HepG2 (cell line): ENCODE measurements around the gene PHRF1. TPM values are rescaled to one million over a fixed set of nuclear protein-coding genes. Genes with fewer than 3 reads are reported as not detected.
"Not testable (repeated sequence)": the region's sequence is repeated elsewhere in the genome, so short reads cannot be mapped to it uniquely, and the experiment has no call there.

Experiments used
- ATAC-seq: fragments of 200-7000 bp; cut with Tn5 transposase; 3 replicates; pipeline ENCODE4 v1.9.1; 2020; ENCODE audit warnings: mild to moderate bottlenecking, moderate library complexity
- BruUV-seq: library from RNA; stranded (reverse); fragments of 400-500 nt; replicated peaks from 2 replicates; lab custom pipeline; 2021; lab: Mats Ljungman, UMichigan
- CTCF ChIA-PET: fragments of 300-600 bp; formaldehyde crosslinking; extraction: SDS; loops from one replicate; lab custom pipeline; 2021; ENCODE audit warnings: low total read pairs, inconsistent platforms, low intra/inter-chr PET ratio; lab: Yijun Ruan, JAX
- POLR2A ChIA-PET: fragments of 350-600 bp; sonication (Branson Sonifier 250); formaldehyde crosslinking; loops from one replicate; lab custom pipeline; 2020; ENCODE audit warnings: antibody characterized with exemption, inconsistent platforms; lab: Yijun Ruan, JAX
- DNase-seq: peaks from one replicate; pipeline ENCODE4 v3.0.0-alpha.2; 2015; ENCODE audit warnings: low spot score
- FAIRE-seq: peaks from 3 replicates; lab custom pipeline; 2011; peaks lifted over from hg19 to GRCh38; lab: Jason Lieb, UNC
- H2AFZ ChIP-seq: one replicate; pipeline ENCODE4 v1.6.1; 2011; ENCODE audit warnings: low read length, inconsistent platforms
- H3K27ac ChIP-seq: fragments of 300-600 bp; 3 replicates; pipeline ENCODE4 v1.8.0; 2011; ENCODE audit warnings: mixed run types, mild to moderate bottlenecking, mixed read lengths, low read length, inconsistent platforms; ENCODE audit not compliant: insufficient read depth; ENCODE audit errors: extremely low read length
- H3K27me3 ChIP-seq, 2 experiments: fragments of 200-600 bp in 1 of 2; 2 replicates in 1 of 2; 3 replicates in 1 of 2; pipeline versions ENCODE4 v1.6.0 to v1.8.0; 2011; ENCODE audit warnings: low read length in 2 of 2, mild to moderate bottlenecking in 2 of 2, moderate library complexity in 2 of 2, inconsistent platforms in 1 of 2; ENCODE audit not compliant: insufficient read depth in 2 of 2, control insufficient read depth in 1 of 2
- H3K36me3 ChIP-seq, 2 experiments: fragments of 200-600 bp in 1 of 2; replicated peaks in 1 of 2; 2 replicates in 1 of 2; 3 replicates in 1 of 2; pipeline versions ENCODE4 v1.5.1 to v1.8.0; 2011; ENCODE audit warnings: low read length in 2 of 2, inconsistent platforms in 1 of 2; ENCODE audit not compliant: insufficient read depth in 2 of 2, control insufficient read depth in 1 of 2
- H3K4me1 ChIP-seq: 2 replicates; pipeline ENCODE4 v1.5.1; 2012; ENCODE audit warnings: low read length, inconsistent platforms; ENCODE audit not compliant: insufficient read depth
- H3K4me2 ChIP-seq: 2 replicates; pipeline ENCODE4 v1.6.0; 2011; ENCODE audit warnings: low read depth, low read length, inconsistent platforms
- H3K4me3 ChIP-seq, 3 experiments: fragments of 200-600 bp in 1 of 3; sonication (generic), shearing (Covaris generic) in 1 of 3; replicated peaks in 1 of 3; 2 replicates each; pipeline ENCODE4 v1.5.1; 2011 to 2016; ENCODE audit warnings: low read length in 3 of 3, inconsistent platforms in 2 of 3, low read depth in 2 of 3, mild to moderate bottlenecking in 2 of 3, control low read depth in 1 of 3, mixed read lengths in 1 of 3; ENCODE audit not compliant: insufficient read depth in 1 of 3
- H3K79me2 ChIP-seq: one replicate; pipeline ENCODE4 v1.6.1; 2011; ENCODE audit warnings: low read length, inconsistent platforms; ENCODE audit not compliant: insufficient read depth
- H3K9ac ChIP-seq: 2 replicates; pipeline ENCODE4 v1.6.0; 2011; ENCODE audit warnings: mild to moderate bottlenecking, low read depth, low read length, inconsistent platforms; ENCODE audit not compliant: insufficient read depth
- H3K9me3 ChIP-seq: 2 replicates; pipeline ENCODE4 v1.5.1; 2012; ENCODE audit warnings: mild to moderate bottlenecking, low read length
- H4K20me1 ChIP-seq: 2 replicates; pipeline ENCODE4 v1.6.0; 2011; ENCODE audit warnings: inconsistent platforms, mild to moderate bottlenecking, low read length, moderate library complexity; ENCODE audit not compliant: insufficient read depth
- AGO2 ChIP-seq: fragments of 200-400 bp; formaldehyde crosslinking; optimal IDR thresholded peaks from 2 replicates; pipeline ENCODE3; 2017; ENCODE audit warnings: mild to moderate bottlenecking, low read depth, low read length, moderate library complexity
- BCL6 ChIP-seq: IDR thresholded peaks from 2 replicates; pipeline ENCODE4 v1.6.1; 2016; ENCODE audit warnings: missing genetic modification reagents, missing compliant biosample characterization
- CEBPG ChIP-seq: IDR thresholded peaks from 2 replicates; pipeline ENCODE4 v1.6.1; 2016
- CREB1 ChIP-seq, 2 experiments: fragments of 450-650 bp in 1 of 2; IDR thresholded peaks; 2 replicates each; pipeline ENCODE4 v1.6.1; 2016 to 2017; ENCODE audit warnings: control low read depth in 1 of 2, mild to moderate bottlenecking in 1 of 2, missing compliant biosample characterization in 1 of 2, missing genetic modification characterization in 1 of 2
- HDAC1 ChIP-seq: sonication (generic); formaldehyde crosslinking; IDR thresholded peaks from 2 replicates; pipeline ENCODE4 v1.5.1; 2020; ENCODE audit warnings: mild to moderate bottlenecking, missing genetic modification reagents
- MED1 ChIP-seq: sonication (generic); formaldehyde crosslinking; IDR thresholded peaks from 2 replicates; pipeline ENCODE4 v1.4.0; 2020; ENCODE audit warnings: missing genetic modification reagents
- NR2C2 ChIP-seq: sonication (generic); formaldehyde crosslinking; IDR thresholded peaks from 2 replicates; pipeline ENCODE4 v1.4.0; 2020; ENCODE audit warnings: missing genetic modification reagents, mild to moderate bottlenecking, moderate library complexity, borderline replicate concordance
- NR2F2 ChIP-seq: IDR thresholded peaks from 2 replicates; pipeline ENCODE4 v1.6.1; 2012; ENCODE audit warnings: low read depth, inconsistent platforms, borderline replicate concordance
- NR2F6 ChIP-seq, 2 experiments: IDR thresholded peaks; 2 replicates each; pipeline ENCODE4 v1.6.1; 2016; ENCODE audit warnings: antibody characterized with exemption in 1 of 2, mild to moderate bottlenecking in 1 of 2
- RARA ChIP-seq: IDR thresholded peaks from 2 replicates; pipeline ENCODE4 v1.6.1; 2016; ENCODE audit warnings: missing genetic modification reagents, missing compliant biosample characterization
- RXRA ChIP-seq: sonication (generic); formaldehyde crosslinking; IDR thresholded peaks from 2 replicates; pipeline ENCODE4 v1.5.1; 2020; ENCODE audit warnings: missing genetic modification reagents
- SKI ChIP-seq: fragments of 450-650 bp; IDR thresholded peaks from one replicate; pipeline ENCODE4 v1.6.1; 2018; ENCODE audit warnings: mild to moderate bottlenecking; ENCODE audit not compliant: partially characterized antibody
- TBL1XR1 ChIP-seq: fragments of 150-350 bp; IDR thresholded peaks from 2 replicates; pipeline ENCODE4 v1.6.1; 2014; ENCODE audit warnings: borderline replicate concordance, low read length; ENCODE audit not compliant: partially characterized antibody
- ZBTB38 ChIP-seq: sonication (generic); formaldehyde crosslinking; IDR thresholded peaks from 2 replicates; pipeline ENCODE4 v1.5.1; 2020; ENCODE audit warnings: mild to moderate bottlenecking, missing genetic modification reagents
- WGBS: methylation state at CpG from one replicate; pipeline ENCODE4 v1.1.6; 2017; ENCODE audit warnings: low lambda C conversion rate; 5-methylcytosine and 5-hydroxymethylcytosine counted together
- in situ Hi-C: cut with HindIII; loops from 2 replicates; pipeline ENCODE4 v1.10.0; 2017; ENCODE audit warnings: low pct_unique_long_range_greater_than_20kb; ENCODE audit not compliant: extremely low pct_ligation_motif_present
- intact Hi-C: fragments of 100-400 bp; cut with micrococcal nuclease; formaldehyde crosslinking; loops from one replicate; pipeline ENCODE4 v1.10.0; 2022; ENCODE audit not compliant: unreplicated experiment
- polyA plus RNA-seq, 8 experiments: library from polyadenylated mRNA; depleted of rRNA in 3 of 8; stranded (reverse) in 7 of 8; unstranded in 1 of 8; fragments of >200 nt; fragmentation: Illumina TruSeq in 4 of 8; extraction: Trizol in 4 of 8; gene quantifications; 2 replicates each; pipeline versions ENCODE4 v1.2.1 to v1.2.3, GENCODE V29; 2011 to 2016; ENCODE audit warnings: low read depth in 4 of 8, missing spikeins in 1 of 8, mixed read lengths in 1 of 8; ENCODE audit not compliant: insufficient read depth in 1 of 8
- total RNA-seq, 5 experiments: library from RNA; depleted of rRNA; stranded (reverse); fragments of >200 nt; fragmentation: Illumina TruSeq; extraction: Trizol; gene quantifications; 2 replicates each; pipeline ENCODE4 v1.2.3, GENCODE V29; 2016; ENCODE audit warnings: low read depth in 1 of 5
- TF ChIP-seq, protein P1 (sequence below): sonication (generic); formaldehyde crosslinking; IDR thresholded peaks from 2 replicates; pipeline ENCODE4 v1.4.0; 2020; ENCODE audit warnings: missing genetic modification reagents
- TF ChIP-seq, protein P2 (sequence below): sonication (generic); formaldehyde crosslinking; IDR thresholded peaks from 2 replicates; pipeline ENCODE4 v1.5.1; 2020; ENCODE audit warnings: mild to moderate bottlenecking, missing genetic modification reagents, moderate library complexity

Gene PHRF1
- total and polyA plus RNA-seq, 2 of the 13 experiments (the other 11 are each of a cell fraction or from before 2014, with no cell fraction given) = 8.2 to 16.7 TPM

DNA sequence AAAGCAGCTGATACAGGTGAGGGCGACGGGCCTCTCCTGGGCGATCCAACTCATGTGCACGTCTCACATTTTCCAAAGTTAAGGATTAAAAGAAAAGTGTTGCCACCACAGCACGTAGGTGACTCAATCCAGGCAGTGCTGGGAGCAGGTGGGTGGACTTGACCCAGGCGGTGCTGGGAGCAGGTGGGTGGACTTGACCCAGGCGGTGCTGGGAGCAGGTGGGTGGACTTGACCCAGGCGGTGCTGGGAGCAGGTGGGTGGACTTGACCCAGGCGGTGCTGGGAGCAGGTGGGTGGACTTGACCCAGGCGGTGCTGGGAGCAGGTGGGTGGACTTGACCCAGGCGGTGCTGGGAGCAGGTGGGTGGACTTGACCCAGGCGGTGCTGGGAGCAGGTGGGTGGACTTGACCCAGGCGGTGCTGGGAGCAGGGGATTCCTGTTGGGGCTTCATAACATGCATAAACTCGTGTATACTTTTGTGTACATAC is 71.4 kb downstream of the PHRF1 start:
- ATAC-seq; H3K79me2 ChIP-seq; FAIRE-seq; TF ChIP-seq CREB1 (IDR thresholded peaks at IDR 0.05): not testable (repeated sequence)
- TF ChIP-seq CEBPG (CRISPR knock-in tag) (peak; percentile 5; the same call in 1 of the 2 replicates), SKI (peak; percentile 86), MED1 (CRISPR knock-in tag) (0 out of 2 replicates have a peak, but pooled peaks have one; percentile 33), AGO2 (peak; percentile 54), CREB1 (CRISPR knock-in tag; IDR thresholded peaks at IDR 0.05) (0 out of 2 replicates have a peak, but pooled peaks have one; percentile 22), NR2C2 (CRISPR knock-in tag) (peak; percentile 74), NR2F2 (0 out of 2 replicates have a peak, but pooled peaks have one; percentile 43), RARA (peak; percentile 97), RXRA (peak; percentile 96), BCL6 (peak; percentile 53; the same call in 1 of the 2 replicates), TBL1XR1 (peak; percentile 95), ZBTB38 (CRISPR knock-in tag) (peak; percentile 53; the same call in 1 of the 2 replicates), NR2F6 (IDR thresholded peaks at IDR 0.05) (peak; percentile 58; the same call in 1 of the 2 replicates), NR2F6 (CRISPR knock-in tag; IDR thresholded peaks at IDR 0.05) (peak; percentile 53; the same call in 1 of the 2 replicates), HDAC1 (CRISPR knock-in tag) (peak; percentile 26; the same call in 1 of the 2 replicates)
- TF ChIP-seq, protein P1, sequence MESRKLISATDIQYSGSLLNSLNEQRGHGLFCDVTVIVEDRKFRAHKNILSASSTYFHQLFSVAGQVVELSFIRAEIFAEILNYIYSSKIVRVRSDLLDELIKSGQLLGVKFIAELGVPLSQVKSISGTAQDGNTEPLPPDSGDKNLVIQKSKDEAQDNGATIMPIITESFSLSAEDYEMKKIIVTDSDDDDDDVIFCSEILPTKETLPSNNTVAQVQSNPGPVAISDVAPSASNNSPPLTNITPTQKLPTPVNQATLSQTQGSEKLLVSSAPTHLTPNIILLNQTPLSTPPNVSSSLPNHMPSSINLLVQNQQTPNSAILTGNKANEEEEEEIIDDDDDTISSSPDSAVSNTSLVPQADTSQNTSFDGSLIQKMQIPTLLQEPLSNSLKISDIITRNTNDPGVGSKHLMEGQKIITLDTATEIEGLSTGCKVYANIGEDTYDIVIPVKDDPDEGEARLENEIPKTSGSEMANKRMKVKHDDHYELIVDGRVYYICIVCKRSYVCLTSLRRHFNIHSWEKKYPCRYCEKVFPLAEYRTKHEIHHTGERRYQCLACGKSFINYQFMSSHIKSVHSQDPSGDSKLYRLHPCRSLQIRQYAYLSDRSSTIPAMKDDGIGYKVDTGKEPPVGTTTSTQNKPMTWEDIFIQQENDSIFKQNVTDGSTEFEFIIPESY (CRISPR knock-in tag) = peak; percentile 89
- TF ChIP-seq, protein P2, sequence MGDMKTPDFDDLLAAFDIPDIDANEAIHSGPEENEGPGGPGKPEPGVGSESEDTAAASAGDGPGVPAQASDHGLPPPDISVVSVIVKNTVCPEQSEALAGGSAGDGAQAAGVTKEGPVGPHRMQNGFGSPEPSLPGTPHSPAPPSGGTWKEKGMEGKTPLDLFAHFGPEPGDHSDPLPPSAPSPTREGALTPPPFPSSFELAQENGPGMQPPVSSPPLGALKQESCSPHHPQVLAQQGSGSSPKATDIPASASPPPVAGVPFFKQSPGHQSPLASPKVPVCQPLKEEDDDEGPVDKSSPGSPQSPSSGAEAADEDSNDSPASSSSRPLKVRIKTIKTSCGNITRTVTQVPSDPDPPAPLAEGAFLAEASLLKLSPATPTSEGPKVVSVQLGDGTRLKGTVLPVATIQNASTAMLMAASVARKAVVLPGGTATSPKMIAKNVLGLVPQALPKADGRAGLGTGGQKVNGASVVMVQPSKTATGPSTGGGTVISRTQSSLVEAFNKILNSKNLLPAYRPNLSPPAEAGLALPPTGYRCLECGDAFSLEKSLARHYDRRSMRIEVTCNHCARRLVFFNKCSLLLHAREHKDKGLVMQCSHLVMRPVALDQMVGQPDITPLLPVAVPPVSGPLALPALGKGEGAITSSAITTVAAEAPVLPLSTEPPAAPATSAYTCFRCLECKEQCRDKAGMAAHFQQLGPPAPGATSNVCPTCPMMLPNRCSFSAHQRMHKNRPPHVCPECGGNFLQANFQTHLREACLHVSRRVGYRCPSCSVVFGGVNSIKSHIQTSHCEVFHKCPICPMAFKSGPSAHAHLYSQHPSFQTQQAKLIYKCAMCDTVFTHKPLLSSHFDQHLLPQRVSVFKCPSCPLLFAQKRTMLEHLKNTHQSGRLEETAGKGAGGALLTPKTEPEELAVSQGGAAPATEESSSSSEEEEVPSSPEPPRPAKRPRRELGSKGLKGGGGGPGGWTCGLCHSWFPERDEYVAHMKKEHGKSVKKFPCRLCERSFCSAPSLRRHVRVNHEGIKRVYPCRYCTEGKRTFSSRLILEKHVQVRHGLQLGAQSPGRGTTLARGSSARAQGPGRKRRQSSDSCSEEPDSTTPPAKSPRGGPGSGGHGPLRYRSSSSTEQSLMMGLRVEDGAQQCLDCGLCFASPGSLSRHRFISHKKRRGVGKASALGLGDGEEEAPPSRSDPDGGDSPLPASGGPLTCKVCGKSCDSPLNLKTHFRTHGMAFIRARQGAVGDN (CRISPR knock-in tag) = peak; percentile 47

More for the DNA sequence above, 71.4 kb downstream of the PHRF1 start:
- H3K9ac ChIP-seq, BruUV-seq, H3K27me3 ChIP-seq, CTCF ChIA-PET, H4K20me1 ChIP-seq, POLR2A ChIA-PET, DNase-seq, H2AFZ ChIP-seq, H3K9me3 ChIP-seq, H3K4me2 ChIP-seq, H3K4me3 ChIP-seq, in situ Hi-C loops, H3K27ac ChIP-seq, intact Hi-C loops: not testable (repeated sequence)
- 78% methylated on average over 9 of the region's 14 CpGs for WGBS
- Histone ChIP-seq H3K36me3 (peaks cover 4 to 20% of the 10 kb centered on the region in 2 experiments), H3K4me1 (peaks cover 12% of the 10 kb centered on the region; the same call in 1 of the 2 replicates)
